A549 (cell line): ENCODE measurements around the gene ZNF526. TPM values are rescaled to one million over a fixed set of nuclear protein-coding genes. Genes with fewer than 3 reads are reported as not detected.

Experiments
- ATAC-seq, 2 experiments: fragments of 200-7000 bp in 1 of 2; fragments of >200 bp in 1 of 2; cut with Nextera tagmentation in 1 of 2; cut with Tn5 transposase in 1 of 2; 3 replicates each; pipeline versions ENCODE4 v1.8.0 to v1.9.1; 2018 to 2020; ENCODE audit warnings: mild to moderate bottlenecking in 1 of 2, moderate library complexity in 1 of 2
- CTCF ChIA-PET: fragments of 300-600 bp; sonication (Branson Sonifier 250); formaldehyde crosslinking; extraction: SDS; loops from one replicate; lab custom pipeline; 2021; ENCODE audit warnings: antibody characterized with exemption, inconsistent platforms; lab: Yijun Ruan, JAX
- POLR2A ChIA-PET: fragments of 350-600 bp; formaldehyde crosslinking; extraction: SDS; loops from one replicate; lab custom pipeline; 2021; ENCODE audit warnings: antibody characterized with exemption, inconsistent platforms; lab: Yijun Ruan, JAX
- DNase-seq, 2 experiments: peaks; one replicate each; pipeline versions ENCODE4 v3.0.0 to v3.0.0-alpha.2; 2011 to 2016; ENCODE audit warnings: low read depth in 1 of 2, low spot score in 1 of 2
- FAIRE-seq: peaks from 2 replicates; lab custom pipeline; 2011; peaks lifted over from hg19 to GRCh38; lab: Jason Lieb, UNC
- H3K27ac ChIP-seq, 2 experiments: fragments of >200 bp; sonication (Bioruptor Twin); formaldehyde crosslinking; 3 replicates each; pipeline ENCODE4 v1.5.1; 2016 to 2017
- H3K4me1 ChIP-seq: fragments of >200 bp; sonication (Bioruptor Twin); formaldehyde crosslinking; 3 replicates; pipeline ENCODE4 v1.6.1; 2016
- H3K4me2 ChIP-seq: fragments of >200 bp; sonication (Bioruptor Twin); formaldehyde crosslinking; 3 replicates; pipeline ENCODE4 v1.6.1; 2016
- H3K4me3 ChIP-seq: fragments of >200 bp; sonication (Bioruptor Twin); formaldehyde crosslinking; 3 replicates; pipeline ENCODE4 v1.5.1; 2016
- H3K9me3 ChIP-seq: fragments of >200 bp; sonication (Bioruptor Twin); formaldehyde crosslinking; 3 replicates; pipeline ENCODE4 v1.6.1; 2016
- CBX2 ChIP-seq: fragments of 200-600 bp; sonication (generic); IDR thresholded peaks from 2 replicates; pipeline ENCODE4 v1.6.1; 2016; ENCODE audit warnings: low read depth, mild to moderate bottlenecking, borderline replicate concordance
- CBX8 ChIP-seq: fragments of 200-600 bp; sonication (generic); IDR thresholded peaks from 2 replicates; pipeline ENCODE4 v1.6.1; 2016
- CEBPB ChIP-seq, 2 experiments: fragments of >200 bp in 1 of 2; sonication (Bioruptor Twin) in 1 of 2; formaldehyde crosslinking in 1 of 2; IDR thresholded peaks; 2 replicates each; pipeline ENCODE4 v1.6.1; 2012 to 2016
- CHD4 ChIP-seq: fragments of 200-600 bp; sonication (generic); IDR thresholded peaks from 2 replicates; pipeline ENCODE4 v1.6.1; 2016; ENCODE audit warnings: antibody characterized with exemption, mild to moderate bottlenecking, borderline replicate concordance
- EHF ChIP-seq: fragments of 250-450 bp; sonication (Bioruptor Pico); IDR thresholded peaks from 2 replicates; pipeline ENCODE4 v1.5.0; 2020; ENCODE audit warnings: mild to moderate bottlenecking
- FOSL2 ChIP-seq, 2 experiments: fragments of 450-650 bp in 1 of 2; fragments of >200 bp in 1 of 2; sonication (Bioruptor Twin) in 1 of 2; formaldehyde crosslinking; IDR thresholded peaks; 2 replicates each; pipeline versions ENCODE4 v1.5.0 to v1.6.1; 2016 to 2020; ENCODE audit warnings: mild to moderate bottlenecking in 1 of 2, moderate library complexity in 1 of 2
- GATA3 ChIP-seq: IDR thresholded peaks from 2 replicates; pipeline ENCODE4 v1.6.1; 2012; ENCODE audit warnings: borderline replicate concordance
- HDAC2 ChIP-seq: fragments of 200-600 bp; sonication (generic); IDR thresholded peaks from 2 replicates; pipeline ENCODE4 v1.6.1; 2016
- HES2 ChIP-seq: fragments of >200 bp; sonication (Bioruptor Twin); formaldehyde crosslinking; IDR thresholded peaks from 2 replicates; pipeline ENCODE4 v1.6.1; 2016
- HOXA7 ChIP-seq: fragments of 250-450 bp; sonication (Bioruptor Pico); IDR thresholded peaks from 2 replicates; pipeline ENCODE4 v1.5.0; 2020; ENCODE audit warnings: mild to moderate bottlenecking, moderate library complexity
- JUN ChIP-seq, 2 experiments: fragments of >200 bp; sonication (Bioruptor Twin); formaldehyde crosslinking; IDR thresholded peaks; 2 replicates in 1 of 2; 3 replicates in 1 of 2; pipeline ENCODE4 v1.6.1; 2016 to 2017
- KDM5A ChIP-seq: fragments of 200-600 bp; sonication (generic); IDR thresholded peaks from 2 replicates; pipeline ENCODE4 v1.6.1; 2016; ENCODE audit warnings: antibody characterized with exemption, mild to moderate bottlenecking
- MAFK ChIP-seq: fragments of 450-650 bp; IDR thresholded peaks from 2 replicates; pipeline ENCODE4 v1.6.1; 2014; ENCODE audit not compliant: partially characterized antibody
- MAZ ChIP-seq: fragments of 150-350 bp; IDR thresholded peaks from 2 replicates; pipeline ENCODE4 v1.6.1; 2014; ENCODE audit warnings: antibody characterized with exemption, low read depth, low read length, borderline replicate concordance
- NPAS2 ChIP-seq: fragments of 250-450 bp; sonication (Bioruptor Pico); IDR thresholded peaks from 2 replicates; pipeline ENCODE4 v1.8.0; 2022; ENCODE audit warnings: mild to moderate bottlenecking, moderate library complexity, borderline replicate concordance
- NR3C1 ChIP-seq: fragments of >200 bp; sonication (Bioruptor Twin); formaldehyde crosslinking; IDR thresholded peaks from 3 replicates; pipeline ENCODE4 v1.6.1; 2017
- RARB ChIP-seq: fragments of 250-450 bp; sonication (Bioruptor Pico); IDR thresholded peaks from 2 replicates; pipeline ENCODE4 v1.8.0; 2021; ENCODE audit warnings: mild to moderate bottlenecking, moderate library complexity
- RCOR1 ChIP-seq: fragments of 150-350 bp; IDR thresholded peaks from 2 replicates; pipeline ENCODE4 v1.6.1; 2014; ENCODE audit warnings: antibody characterized with exemption, low read length, low read depth
- RFX5 ChIP-seq: fragments of 450-650 bp; IDR thresholded peaks from 2 replicates; pipeline ENCODE4 v1.7.1; 2014; ENCODE audit warnings: antibody characterized with exemption, mild to moderate bottlenecking, moderate library complexity
- RNF2 ChIP-seq: fragments of 200-600 bp; sonication (generic); IDR thresholded peaks from 2 replicates; pipeline ENCODE4 v1.6.1; 2016; ENCODE audit warnings: low read depth, mild to moderate bottlenecking, antibody characterized with exemption, moderate library complexity, borderline replicate concordance
- TP53 ChIP-seq: fragments of 250-450 bp; sonication (Bioruptor Pico); IDR thresholded peaks from 2 replicates; pipeline ENCODE4 v1.5.0; 2021; ENCODE audit warnings: mild to moderate bottlenecking, moderate library complexity
- USF2 ChIP-seq: fragments of 450-650 bp; IDR thresholded peaks from 2 replicates; pipeline ENCODE4 v1.6.1; 2014; ENCODE audit warnings: antibody characterized with exemption
- ZC3H11A ChIP-seq: fragments of 450-650 bp; IDR thresholded peaks from 2 replicates; pipeline ENCODE4 v1.6.1; 2014; ENCODE audit warnings: antibody characterized with exemption, mild to moderate bottlenecking
- ZFP36 ChIP-seq: fragments of 450-650 bp; IDR thresholded peaks from 2 replicates; pipeline ENCODE4 v1.6.1; 2014; ENCODE audit warnings: borderline replicate concordance; ENCODE audit not compliant: partially characterized antibody
- ZNF302 ChIP-seq: fragments of 250-450 bp; sonication (Bioruptor Pico); IDR thresholded peaks from 2 replicates; pipeline ENCODE4 v1.9.0; 2021; ENCODE audit warnings: inconsistent platforms, mild to moderate bottlenecking, moderate library complexity
- ZSCAN20 ChIP-seq: fragments of 250-450 bp; sonication (Bioruptor Pico); IDR thresholded peaks from 2 replicates; pipeline ENCODE4 v1.8.0; 2022; ENCODE audit warnings: mild to moderate bottlenecking, moderate library complexity
- WGBS: methylation state at CpG from one replicate; pipeline ENCODE4 v1.1.6; 2017; ENCODE audit errors: missing lambda C conversion rate; 5-methylcytosine and 5-hydroxymethylcytosine counted together
- polyA plus RNA-seq, 4 experiments: library from polyadenylated mRNA; depleted of rRNA in 3 of 4; stranded (reverse); fragments of >200 nt; fragmentation: RNase III in 1 of 4; extraction: RNeasy Plus Mini Kit Qiagen cat#74134 plus additional on column Dnase treatment in 1 of 4; gene quantifications; 2 replicates in 3 of 4; 3 replicates in 1 of 4; pipeline ENCODE4 v1.2.3, GENCODE V29; 2011 to 2017

Gene ZNF526
- polyA plus RNA-seq, 2 of the 4 experiments (the other 2 are of a cell fraction) = 7.1 to 12.9 TPM

DNA sequence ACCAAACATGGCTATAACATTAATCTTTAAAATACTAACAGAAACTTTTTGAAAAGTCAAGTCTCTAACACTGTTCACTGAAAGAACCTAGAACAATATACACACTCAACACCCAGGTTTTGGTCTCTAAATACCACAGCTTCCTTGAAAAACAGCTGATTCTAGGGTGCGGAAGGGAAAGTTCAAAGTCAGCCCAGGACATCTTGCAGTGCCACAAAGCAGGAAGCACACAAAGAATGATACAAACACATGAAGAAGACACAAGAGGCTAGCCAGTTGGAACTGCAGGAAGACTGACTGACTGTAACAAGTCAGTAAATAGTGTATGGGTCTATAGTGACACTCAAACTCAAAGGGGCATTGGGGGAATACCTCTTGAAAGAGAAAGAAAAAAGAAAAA, 7.2 kb upstream of the ZNF526 start:
- no peak overlapping the region for H3K4me3 ChIP-seq
- FAIRE-seq = no peak
- peaks cover 22% of the 10 kb centered on the region for H3K4me1 ChIP-seq
- TF ChIP-seq CBX8 (no peak), NR3C1 (no peak), CEBPB (IDR thresholded peaks at IDR 0.05) (no peak), TP53 (CRISPR knock-in tag) (no peak), RCOR1 (no peak), HDAC2 (no peak), ZFP36 (no peak), CHD4 (no peak), RNF2 (no peak), MAFK (no peak), ZC3H11A (no peak), USF2 (no peak), RARB (CRISPR knock-in tag) (no peak), HOXA7 (CRISPR knock-in tag) (no peak), EHF (CRISPR knock-in tag) (no peak), ZNF302 (CRISPR knock-in tag) (no peak), HES2 (no peak), RFX5 (no peak), GATA3 (no peak)
- H3K27ac ChIP-seq = no peak overlapping the region
- CTCF ChIA-PET = interaction anchor here (0.9 to 1.4 kb wide), 3 partner anchors 28 to 104 kb away, joined by 3 read pairs; no protein-coding TSS in a partner anchor
- no peak for DNase-seq
- ATAC-seq = no peak
- POLR2A ChIA-PET = no interaction called here
- WGBS = 95% methylated on average over 1 of the region's 1 CpG
- H3K9me3 ChIP-seq = no peaks in the 10 kb centered on the region
- H3K4me2 ChIP-seq = no peak overlapping the region

DNA sequence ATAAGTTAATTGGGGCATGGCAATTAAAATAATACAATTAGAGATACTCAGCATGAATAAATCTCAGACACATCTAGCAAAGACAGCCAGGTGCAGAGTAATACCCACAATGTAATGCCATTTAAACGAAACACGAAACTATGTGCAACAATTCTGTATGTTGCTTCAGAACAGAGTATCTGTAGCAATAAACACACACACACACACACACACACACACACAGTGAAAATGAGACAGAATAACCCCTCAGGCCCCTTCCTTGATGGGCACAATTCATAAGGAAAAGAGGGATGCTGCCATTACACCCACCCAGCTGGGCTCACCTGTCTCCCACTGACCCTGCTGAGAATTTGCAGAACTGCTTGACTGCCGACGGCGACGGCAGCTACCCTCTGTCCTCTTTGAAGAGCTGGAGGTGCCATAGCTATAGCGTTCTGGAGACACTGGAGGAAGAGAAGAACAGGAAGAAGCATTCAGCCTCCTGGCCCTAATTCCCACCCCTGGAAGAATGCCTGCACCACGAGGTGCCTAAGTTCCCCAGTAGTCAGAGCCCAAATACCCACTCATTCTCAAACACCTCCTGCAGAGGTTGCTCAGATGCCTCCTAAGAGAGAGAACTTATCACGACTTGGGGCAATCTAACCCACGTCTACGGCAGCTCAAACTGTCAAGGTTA, 5.2 kb upstream of the ZNF526 start:
- Histone ChIP-seq H3K27ac (no peak overlapping the region), H3K9me3 (no peaks in the 10 kb centered on the region), H3K4me2 (no peak overlapping the region), H3K4me3 (no peak overlapping the region), H3K4me1 (peaks cover 30% of the 10 kb centered on the region)
- ChIA-PET CTCF (interaction anchor here (0.9 to 3.6 kb wide), 12 partner anchors 13 to 107 kb away, joined by 3 to 29 read pairs (median 5); partner anchors contain the start of genes GSK3A and POU2F2), POLR2A (interaction anchor here (0.9 kb wide), 1 partner anchor 38 kb away, joined by 3 read pairs; no protein-coding TSS in a partner anchor)
- peak; percentile 18 for FAIRE-seq
- no peak for ATAC-seq
- WGBS = 85% methylated on average over 11 of the region's 11 CpGs
- TF ChIP-seq CBX2 = no peak
- TF ChIP-seq MAZ = no peak
- TF ChIP-seq JUN (IDR thresholded peaks at IDR 0.05) = no peak
- no peak for TF ChIP-seq FOSL2 (IDR thresholded peaks at IDR 0.05)
- TF ChIP-seq FOSL2 (CRISPR knock-in tag; IDR thresholded peaks at IDR 0.05) = no peak
- no peak for TF ChIP-seq NPAS2
- no peak for TF ChIP-seq CBX8
- TF ChIP-seq KDM5A = no peak
- TF ChIP-seq ZSCAN20 (CRISPR knock-in tag) = no peak
- no peak for DNase-seq
